H1 (cell line): Measurements from ENCODE around the gene TBC1D2B. TPM values are rescaled to one million over a fixed set of nuclear protein-coding genes. Genes with fewer than 3 reads are reported as not detected.

Experiments
- CBX5 ChIP-seq: fragments of 300-800, 300-1000 bp; sonication (generic); IDR thresholded peaks from 2 replicates; pipeline ENCODE4 v1.7.1; 2016; ENCODE audit warnings: antibody characterized with exemption, low read length, low read depth
- CTBP2 ChIP-seq: IDR thresholded peaks from 2 replicates; pipeline ENCODE4 v1.7.0; 2011; ENCODE audit warnings: borderline replicate concordance, mild to moderate bottlenecking, moderate library complexity, mixed read lengths, low read length; ENCODE audit not compliant: insufficient read depth, insufficient read length
- EGR1 ChIP-seq: IDR thresholded peaks from 2 replicates; pipeline ENCODE4 v1.6.1; 2011; ENCODE audit warnings: low read depth, low read length, borderline replicate concordance
- RAD21 ChIP-seq, 2 experiments: IDR thresholded peaks in 1 of 2; conservative IDR thresholded peaks in 1 of 2; 2 replicates each; pipeline ENCODE4 v1.6.1; 2011; ENCODE audit warnings: low read depth in 2 of 2, low read length in 2 of 2, improper control_type of control experiment in 1 of 2, inconsistent platforms in 1 of 2, mild to moderate bottlenecking in 1 of 2, moderate library complexity in 1 of 2
- SIN3A ChIP-seq, 2 experiments: IDR thresholded peaks in 1 of 2; conservative IDR thresholded peaks in 1 of 2; 2 replicates each; pipeline ENCODE4 v1.6.1; 2011 to 2012; ENCODE audit warnings: low read length in 2 of 2, improper control_type of control experiment in 1 of 2, low read depth in 1 of 2, mild to moderate bottlenecking in 1 of 2
- TEAD4 ChIP-seq: IDR thresholded peaks from 2 replicates; pipeline ENCODE4 v1.6.1; 2012; ENCODE audit warnings: low read depth, low read length, inconsistent platforms, mixed read lengths
- polyA plus RNA-seq, 7 experiments: library from polyadenylated mRNA; depleted of rRNA in 3 of 7; stranded (reverse) in 5 of 7; unstranded in 2 of 7; fragments of >200 nt in 5 of 7; fragments of 200-250 nt in 2 of 7; gene quantifications; 1 replicate in 5 of 7; 2 replicates in 1 of 7; 4 replicates in 1 of 7; pipeline versions ENCODE4 v1.2.1 to v1.2.3, GENCODE V29; 2011 to 2013; ENCODE audit warnings: missing spikeins in 2 of 7, mixed read lengths in 2 of 7
- total RNA-seq: library from RNA; stranded (reverse); fragmentation: NEBNext Ultra II Directional; extraction: Animal tissue kit (Norgen Biotek cat#: 25700); gene quantifications from 2 replicates; pipeline ENCODE4 v1.2.1, GENCODE V29; 2021
- TF ChIP-seq, protein P1 (sequence below): fragments of 300-600 bp; sonication (generic); IDR thresholded peaks from 2 replicates; pipeline ENCODE4 v1.7.1; 2012; ENCODE audit warnings: low read length, moderate library complexity, mild to moderate bottlenecking, inconsistent platforms; ENCODE audit not compliant: insufficient replicate concordance
- TF ChIP-seq, protein P2 (sequence below): IDR thresholded peaks from 2 replicates; pipeline ENCODE4 v1.6.1; 2012; ENCODE audit warnings: inconsistent platforms

The TBC1D2B gene
- total and polyA plus RNA-seq, 2 of the 8 experiments (the other 6 are each of a cell fraction or from before 2014, with no cell fraction given), result 11.9 to 19.5 TPM

DNA sequence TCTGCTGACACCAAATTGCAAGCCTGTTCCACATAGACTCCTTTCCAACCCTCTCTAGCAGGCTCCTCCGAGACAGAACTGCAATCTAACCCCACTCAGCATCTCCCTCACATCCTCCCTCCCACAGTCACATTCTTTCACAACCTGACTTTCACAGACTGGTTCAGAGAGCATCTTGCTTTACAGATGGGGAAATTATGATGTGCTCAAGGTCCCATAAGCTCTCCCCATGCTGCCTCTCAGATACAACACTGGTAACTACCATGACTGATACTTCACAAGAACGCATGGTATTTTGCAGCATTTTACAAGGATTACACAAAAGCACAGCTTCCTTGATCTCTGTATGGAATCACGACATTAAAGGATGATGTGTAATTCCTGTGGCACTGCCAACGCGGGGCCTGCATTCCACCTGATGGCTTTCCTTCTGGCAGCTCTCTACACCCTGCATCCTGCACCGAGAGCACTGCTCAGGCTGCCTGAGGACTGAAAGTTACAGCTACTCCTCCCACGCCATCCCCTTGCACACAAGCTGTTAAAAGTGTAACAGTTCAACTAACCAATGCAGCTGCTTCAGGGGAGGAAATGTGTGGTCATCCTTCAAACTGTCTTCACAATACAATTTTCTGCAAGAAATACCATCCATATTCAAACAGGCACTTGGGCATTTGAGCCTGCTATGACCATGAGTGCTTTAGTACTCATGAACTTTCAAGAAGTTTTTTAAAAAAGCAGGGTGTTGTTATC lies 27.6 kb downstream of the TBC1D2B start (continued):
- TF ChIP-seq, protein P1, sequence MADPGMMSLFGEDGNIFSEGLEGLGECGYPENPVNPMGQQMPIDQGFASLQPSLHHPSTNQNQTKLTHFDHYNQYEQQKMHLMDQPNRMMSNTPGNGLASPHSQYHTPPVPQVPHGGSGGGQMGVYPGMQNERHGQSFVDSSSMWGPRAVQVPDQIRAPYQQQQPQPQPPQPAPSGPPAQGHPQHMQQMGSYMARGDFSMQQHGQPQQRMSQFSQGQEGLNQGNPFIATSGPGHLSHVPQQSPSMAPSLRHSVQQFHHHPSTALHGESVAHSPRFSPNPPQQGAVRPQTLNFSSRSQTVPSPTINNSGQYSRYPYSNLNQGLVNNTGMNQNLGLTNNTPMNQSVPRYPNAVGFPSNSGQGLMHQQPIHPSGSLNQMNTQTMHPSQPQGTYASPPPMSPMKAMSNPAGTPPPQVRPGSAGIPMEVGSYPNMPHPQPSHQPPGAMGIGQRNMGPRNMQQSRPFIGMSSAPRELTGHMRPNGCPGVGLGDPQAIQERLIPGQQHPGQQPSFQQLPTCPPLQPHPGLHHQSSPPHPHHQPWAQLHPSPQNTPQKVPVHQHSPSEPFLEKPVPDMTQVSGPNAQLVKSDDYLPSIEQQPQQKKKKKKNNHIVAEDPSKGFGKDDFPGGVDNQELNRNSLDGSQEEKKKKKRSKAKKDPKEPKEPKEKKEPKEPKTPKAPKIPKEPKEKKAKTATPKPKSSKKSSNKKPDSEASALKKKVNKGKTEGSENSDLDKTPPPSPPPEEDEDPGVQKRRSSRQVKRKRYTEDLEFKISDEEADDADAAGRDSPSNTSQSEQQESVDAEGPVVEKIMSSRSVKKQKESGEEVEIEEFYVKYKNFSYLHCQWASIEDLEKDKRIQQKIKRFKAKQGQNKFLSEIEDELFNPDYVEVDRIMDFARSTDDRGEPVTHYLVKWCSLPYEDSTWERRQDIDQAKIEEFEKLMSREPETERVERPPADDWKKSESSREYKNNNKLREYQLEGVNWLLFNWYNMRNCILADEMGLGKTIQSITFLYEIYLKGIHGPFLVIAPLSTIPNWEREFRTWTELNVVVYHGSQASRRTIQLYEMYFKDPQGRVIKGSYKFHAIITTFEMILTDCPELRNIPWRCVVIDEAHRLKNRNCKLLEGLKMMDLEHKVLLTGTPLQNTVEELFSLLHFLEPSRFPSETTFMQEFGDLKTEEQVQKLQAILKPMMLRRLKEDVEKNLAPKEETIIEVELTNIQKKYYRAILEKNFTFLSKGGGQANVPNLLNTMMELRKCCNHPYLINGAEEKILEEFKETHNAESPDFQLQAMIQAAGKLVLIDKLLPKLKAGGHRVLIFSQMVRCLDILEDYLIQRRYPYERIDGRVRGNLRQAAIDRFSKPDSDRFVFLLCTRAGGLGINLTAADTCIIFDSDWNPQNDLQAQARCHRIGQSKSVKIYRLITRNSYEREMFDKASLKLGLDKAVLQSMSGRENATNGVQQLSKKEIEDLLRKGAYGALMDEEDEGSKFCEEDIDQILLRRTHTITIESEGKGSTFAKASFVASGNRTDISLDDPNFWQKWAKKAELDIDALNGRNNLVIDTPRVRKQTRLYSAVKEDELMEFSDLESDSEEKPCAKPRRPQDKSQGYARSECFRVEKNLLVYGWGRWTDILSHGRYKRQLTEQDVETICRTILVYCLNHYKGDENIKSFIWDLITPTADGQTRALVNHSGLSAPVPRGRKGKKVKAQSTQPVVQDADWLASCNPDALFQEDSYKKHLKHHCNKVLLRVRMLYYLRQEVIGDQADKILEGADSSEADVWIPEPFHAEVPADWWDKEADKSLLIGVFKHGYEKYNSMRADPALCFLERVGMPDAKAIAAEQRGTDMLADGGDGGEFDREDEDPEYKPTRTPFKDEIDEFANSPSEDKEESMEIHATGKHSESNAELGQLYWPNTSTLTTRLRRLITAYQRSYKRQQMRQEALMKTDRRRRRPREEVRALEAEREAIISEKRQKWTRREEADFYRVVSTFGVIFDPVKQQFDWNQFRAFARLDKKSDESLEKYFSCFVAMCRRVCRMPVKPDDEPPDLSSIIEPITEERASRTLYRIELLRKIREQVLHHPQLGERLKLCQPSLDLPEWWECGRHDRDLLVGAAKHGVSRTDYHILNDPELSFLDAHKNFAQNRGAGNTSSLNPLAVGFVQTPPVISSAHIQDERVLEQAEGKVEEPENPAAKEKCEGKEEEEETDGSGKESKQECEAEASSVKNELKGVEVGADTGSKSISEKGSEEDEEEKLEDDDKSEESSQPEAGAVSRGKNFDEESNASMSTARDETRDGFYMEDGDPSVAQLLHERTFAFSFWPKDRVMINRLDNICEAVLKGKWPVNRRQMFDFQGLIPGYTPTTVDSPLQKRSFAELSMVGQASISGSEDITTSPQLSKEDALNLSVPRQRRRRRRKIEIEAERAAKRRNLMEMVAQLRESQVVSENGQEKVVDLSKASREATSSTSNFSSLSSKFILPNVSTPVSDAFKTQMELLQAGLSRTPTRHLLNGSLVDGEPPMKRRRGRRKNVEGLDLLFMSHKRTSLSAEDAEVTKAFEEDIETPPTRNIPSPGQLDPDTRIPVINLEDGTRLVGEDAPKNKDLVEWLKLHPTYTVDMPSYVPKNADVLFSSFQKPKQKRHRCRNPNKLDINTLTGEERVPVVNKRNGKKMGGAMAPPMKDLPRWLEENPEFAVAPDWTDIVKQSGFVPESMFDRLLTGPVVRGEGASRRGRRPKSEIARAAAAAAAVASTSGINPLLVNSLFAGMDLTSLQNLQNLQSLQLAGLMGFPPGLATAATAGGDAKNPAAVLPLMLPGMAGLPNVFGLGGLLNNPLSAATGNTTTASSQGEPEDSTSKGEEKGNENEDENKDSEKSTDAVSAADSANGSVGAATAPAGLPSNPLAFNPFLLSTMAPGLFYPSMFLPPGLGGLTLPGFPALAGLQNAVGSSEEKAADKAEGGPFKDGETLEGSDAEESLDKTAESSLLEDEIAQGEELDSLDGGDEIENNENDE, result no peak
- TF ChIP-seq, protein P2, sequence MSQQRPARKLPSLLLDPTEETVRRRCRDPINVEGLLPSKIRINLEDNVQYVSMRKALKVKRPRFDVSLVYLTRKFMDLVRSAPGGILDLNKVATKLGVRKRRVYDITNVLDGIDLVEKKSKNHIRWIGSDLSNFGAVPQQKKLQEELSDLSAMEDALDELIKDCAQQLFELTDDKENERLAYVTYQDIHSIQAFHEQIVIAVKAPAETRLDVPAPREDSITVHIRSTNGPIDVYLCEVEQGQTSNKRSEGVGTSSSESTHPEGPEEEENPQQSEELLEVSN, result no peak
- TF ChIP-seq EGR1 (no peak), TEAD4 (no peak), RAD21 (IDR thresholded peaks at IDR 0.05 in 1 of 2, conservative IDR thresholded peaks at IDR 0.05 in 1 of 2; ENCODE audit: low read depth in 2 of 2, low read length in 2 of 2) (no peak), SIN3A (conservative IDR thresholded peaks at IDR 0.05 in 1 of 2, IDR thresholded peaks at IDR 0.05 in 1 of 2; ENCODE audit: low read depth in 1 of 2, low read length in 2 of 2) (no peak), CTBP2 (no peak), CBX5 (no peak)
